ENCODE measurements around the gene RC3H1. TPM values are rescaled to one million over a fixed set of nuclear protein-coding genes. Genes with fewer than 3 reads are reported as not detected.

The RC3H1 gene
- total and polyA plus RNA-seq, 4 donors: 2.0 to 20.7 (median 9.7) TPM

DNA sequence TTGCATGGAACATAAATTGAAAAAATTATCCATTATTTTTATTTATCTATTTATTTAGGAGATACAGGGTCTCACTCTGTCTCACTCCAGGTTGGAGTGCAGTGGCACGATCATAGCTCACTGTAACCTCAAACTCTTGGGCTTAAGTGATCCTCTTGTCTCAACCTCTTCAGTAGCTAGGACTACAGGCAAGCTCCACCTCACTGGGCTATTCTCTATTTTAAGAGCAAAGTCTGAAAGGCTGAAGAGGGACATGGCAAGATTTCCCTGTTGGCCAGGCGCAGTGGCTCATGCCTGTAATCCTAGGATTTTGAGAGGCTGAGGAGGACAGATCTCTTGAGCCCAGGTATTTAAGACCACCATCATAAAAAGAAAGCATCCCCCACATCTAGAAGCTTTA is 14.0 kb upstream of the RC3H1 start:
- no peaks in the 10 kb centered on the region for H3K9me3 ChIP-seq (ENCODE audit: control insufficient read depth in 4 of 4, low read length in 3 of 4)
- WGBS: 91% methylated on average over 2 of the region's 2 CpGs

DNA sequence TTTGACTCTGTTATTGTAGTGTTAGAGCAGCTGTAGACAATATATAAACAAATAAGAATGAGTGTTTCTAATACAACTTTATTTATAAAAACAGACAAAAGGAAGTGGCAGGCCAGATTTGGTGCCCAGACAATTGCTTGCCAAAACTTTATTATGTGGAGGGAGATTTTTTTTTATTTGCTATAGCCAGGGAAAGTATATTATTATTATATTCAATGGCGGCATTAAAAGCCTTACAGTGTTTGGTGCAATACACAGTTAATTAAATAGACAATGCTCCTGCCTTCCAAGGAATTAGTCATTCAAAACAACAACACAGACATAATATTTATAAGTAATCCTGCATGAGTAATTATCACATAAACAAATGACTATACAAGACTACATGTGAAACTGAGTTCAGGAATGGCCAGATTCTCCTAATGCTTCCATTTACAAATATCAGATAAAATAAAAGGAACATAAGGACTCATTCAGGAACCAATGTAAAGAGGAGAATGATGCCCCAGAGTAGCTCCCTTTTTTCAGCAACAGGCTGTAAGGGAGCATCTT is 10.6 kb upstream of the RC3H1 start:
- no peak overlapping the region for H3K27ac ChIP-seq (ENCODE audit: low read depth in 1 of 2, low read length in 2 of 2)
- TF ChIP-seq NR2F2 (IDR thresholded peaks at IDR 0.05): no peak
- TF ChIP-seq, protein P1, sequence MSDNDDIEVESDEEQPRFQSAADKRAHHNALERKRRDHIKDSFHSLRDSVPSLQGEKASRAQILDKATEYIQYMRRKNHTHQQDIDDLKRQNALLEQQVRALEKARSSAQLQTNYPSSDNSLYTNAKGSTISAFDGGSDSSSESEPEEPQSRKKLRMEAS (IDR thresholded peaks at IDR 0.05): no peak
- no peak for TF ChIP-seq EGR1 (IDR thresholded peaks at IDR 0.05; ENCODE audit: low read depth in 2 of 2)
- TF ChIP-seq, protein P2, sequence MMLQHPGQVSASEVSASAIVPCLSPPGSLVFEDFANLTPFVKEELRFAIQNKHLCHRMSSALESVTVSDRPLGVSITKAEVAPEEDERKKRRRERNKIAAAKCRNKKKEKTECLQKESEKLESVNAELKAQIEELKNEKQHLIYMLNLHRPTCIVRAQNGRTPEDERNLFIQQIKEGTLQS (IDR thresholded peaks at IDR 0.05): no peak
- TF ChIP-seq RAD21 (IDR thresholded peaks at IDR 0.05): no peak
- TF ChIP-seq, protein P3, sequence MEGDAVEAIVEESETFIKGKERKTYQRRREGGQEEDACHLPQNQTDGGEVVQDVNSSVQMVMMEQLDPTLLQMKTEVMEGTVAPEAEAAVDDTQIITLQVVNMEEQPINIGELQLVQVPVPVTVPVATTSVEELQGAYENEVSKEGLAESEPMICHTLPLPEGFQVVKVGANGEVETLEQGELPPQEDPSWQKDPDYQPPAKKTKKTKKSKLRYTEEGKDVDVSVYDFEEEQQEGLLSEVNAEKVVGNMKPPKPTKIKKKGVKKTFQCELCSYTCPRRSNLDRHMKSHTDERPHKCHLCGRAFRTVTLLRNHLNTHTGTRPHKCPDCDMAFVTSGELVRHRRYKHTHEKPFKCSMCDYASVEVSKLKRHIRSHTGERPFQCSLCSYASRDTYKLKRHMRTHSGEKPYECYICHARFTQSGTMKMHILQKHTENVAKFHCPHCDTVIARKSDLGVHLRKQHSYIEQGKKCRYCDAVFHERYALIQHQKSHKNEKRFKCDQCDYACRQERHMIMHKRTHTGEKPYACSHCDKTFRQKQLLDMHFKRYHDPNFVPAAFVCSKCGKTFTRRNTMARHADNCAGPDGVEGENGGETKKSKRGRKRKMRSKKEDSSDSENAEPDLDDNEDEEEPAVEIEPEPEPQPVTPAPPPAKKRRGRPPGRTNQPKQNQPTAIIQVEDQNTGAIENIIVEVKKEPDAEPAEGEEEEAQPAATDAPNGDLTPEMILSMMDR (IDR thresholded peaks at IDR 0.05; ENCODE audit: low read depth, low read length, missing input control): no peak
- no peak for TF ChIP-seq FOXA2 (IDR thresholded peaks at IDR 0.05)
- no peak for TF ChIP-seq SP1 (IDR thresholded peaks at IDR 0.05)
- no peak for TF ChIP-seq TAF1 (conservative IDR thresholded peaks at IDR 0.05)
- TF ChIP-seq FOXA1 (IDR thresholded peaks at IDR 0.05): no peak
- no peak for TF ChIP-seq HNF4G (IDR thresholded peaks at IDR 0.05)
- 91% methylated on average over 1 of the region's 1 CpG for WGBS
- H3K27me3 ChIP-seq (ENCODE audit: control insufficient read depth in 4 of 4, insufficient read depth in 4 of 4, low read length in 3 of 4): no peaks in the 10 kb centered on the region
- no peaks in the 10 kb centered on the region for H3K36me3 ChIP-seq (ENCODE audit: control insufficient read depth in 4 of 4, insufficient read depth in 3 of 4, low read depth in 1 of 4, low read length in 3 of 4)
- H3K4me1 ChIP-seq (ENCODE audit: control insufficient read depth in 4 of 4, insufficient read depth in 4 of 4, low read length in 3 of 4): no peaks in the 10 kb centered on the region
- no peaks in the 10 kb centered on the region for H3K9me3 ChIP-seq (ENCODE audit: control insufficient read depth in 4 of 4, low read length in 3 of 4)
- DNase-seq (ENCODE audit: low spot score): no peak
- H3K4me3 ChIP-seq (ENCODE audit: low read depth in 1 of 3, low read length in 3 of 3): no peak overlapping the region
- no peak overlapping the region for H3K9ac ChIP-seq (ENCODE audit: low read depth in 1 of 2, low read length in 2 of 2)

More for the DNA sequence above, 14.0 kb upstream of the RC3H1 start:
- no peaks in the 10 kb centered on the region for H3K4me1 ChIP-seq (ENCODE audit: control insufficient read depth in 4 of 4, insufficient read depth in 4 of 4, low read length in 3 of 4)
- no peaks in the 10 kb centered on the region for H3K36me3 ChIP-seq (ENCODE audit: control insufficient read depth in 4 of 4, insufficient read depth in 3 of 4, low read depth in 1 of 4, low read length in 3 of 4)
- no peak overlapping the region for H3K9ac ChIP-seq (ENCODE audit: low read depth in 1 of 2, low read length in 2 of 2)
- no peak overlapping the region for H3K27ac ChIP-seq (ENCODE audit: low read depth in 1 of 2, low read length in 2 of 2)
- no peak overlapping the region for H3K4me3 ChIP-seq (ENCODE audit: low read depth in 1 of 3, low read length in 3 of 3)
- no peak for DNase-seq (ENCODE audit: low spot score)
- no peaks in the 10 kb centered on the region for H3K27me3 ChIP-seq (ENCODE audit: control insufficient read depth in 4 of 4, insufficient read depth in 4 of 4, low read length in 3 of 4)
- no peak for TF ChIP-seq RAD21 (IDR thresholded peaks at IDR 0.05)
- TF ChIP-seq GABPA (IDR thresholded peaks at IDR 0.05 in 1 of 2, conservative IDR thresholded peaks at IDR 0.05 in 1 of 2): no peak
- TF ChIP-seq, protein P4, sequence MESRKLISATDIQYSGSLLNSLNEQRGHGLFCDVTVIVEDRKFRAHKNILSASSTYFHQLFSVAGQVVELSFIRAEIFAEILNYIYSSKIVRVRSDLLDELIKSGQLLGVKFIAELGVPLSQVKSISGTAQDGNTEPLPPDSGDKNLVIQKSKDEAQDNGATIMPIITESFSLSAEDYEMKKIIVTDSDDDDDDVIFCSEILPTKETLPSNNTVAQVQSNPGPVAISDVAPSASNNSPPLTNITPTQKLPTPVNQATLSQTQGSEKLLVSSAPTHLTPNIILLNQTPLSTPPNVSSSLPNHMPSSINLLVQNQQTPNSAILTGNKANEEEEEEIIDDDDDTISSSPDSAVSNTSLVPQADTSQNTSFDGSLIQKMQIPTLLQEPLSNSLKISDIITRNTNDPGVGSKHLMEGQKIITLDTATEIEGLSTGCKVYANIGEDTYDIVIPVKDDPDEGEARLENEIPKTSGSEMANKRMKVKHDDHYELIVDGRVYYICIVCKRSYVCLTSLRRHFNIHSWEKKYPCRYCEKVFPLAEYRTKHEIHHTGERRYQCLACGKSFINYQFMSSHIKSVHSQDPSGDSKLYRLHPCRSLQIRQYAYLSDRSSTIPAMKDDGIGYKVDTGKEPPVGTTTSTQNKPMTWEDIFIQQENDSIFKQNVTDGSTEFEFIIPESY (IDR thresholded peaks at IDR 0.05): no peak
- TF ChIP-seq HNF4A (conservative IDR thresholded peaks at IDR 0.05): no peak
- TF ChIP-seq TAF1 (conservative IDR thresholded peaks at IDR 0.05): no peak

DNA sequence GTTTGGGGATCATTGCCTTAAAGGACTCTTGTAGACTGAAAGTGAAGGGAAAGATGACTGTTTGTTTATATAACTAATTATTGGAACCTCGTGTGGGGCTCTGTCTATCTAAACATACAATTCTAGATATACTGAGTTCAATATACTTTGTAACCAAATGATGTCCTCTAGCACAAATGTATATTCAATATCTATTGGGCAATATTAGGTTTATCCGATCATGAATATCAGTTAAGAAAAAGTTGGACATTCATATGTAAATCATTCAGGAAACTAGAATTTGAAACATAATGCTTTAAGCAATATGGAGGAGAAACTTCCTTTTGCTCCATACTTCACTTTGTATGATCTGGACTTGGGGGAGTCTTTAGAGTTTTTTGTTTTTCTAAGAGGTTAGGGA is 8.9 kb upstream of the RC3H1 start:
- Histone ChIP-seq H3K4me1 (ENCODE audit: control insufficient read depth in 4 of 4, insufficient read depth in 4 of 4, low read length in 3 of 4) (no peaks in the 10 kb centered on the region), H3K9ac (ENCODE audit: low read depth in 1 of 2, low read length in 2 of 2) (no peak overlapping the region), H3K36me3 (ENCODE audit: control insufficient read depth in 4 of 4, insufficient read depth in 3 of 4, low read depth in 1 of 4, low read length in 3 of 4) (no peaks in the 10 kb centered on the region), H3K27me3 (ENCODE audit: control insufficient read depth in 4 of 4, insufficient read depth in 4 of 4, low read length in 3 of 4) (no peaks in the 10 kb centered on the region), H3K27ac (ENCODE audit: low read depth in 1 of 2, low read length in 2 of 2) (no peak overlapping the region), H3K4me3 (ENCODE audit: low read depth in 1 of 3, low read length in 3 of 3) (no peak overlapping the region), H3K9me3 (ENCODE audit: control insufficient read depth in 4 of 4, low read length in 3 of 4) (no peaks in the 10 kb centered on the region)
- no peak for DNase-seq (ENCODE audit: low spot score)
- WGBS: 72% methylated on average over 2 of the region's 2 CpGs
- no peak for TF ChIP-seq HNF4G (IDR thresholded peaks at IDR 0.05)
- TF ChIP-seq, protein P4 (IDR thresholded peaks at IDR 0.05): no peak
- TF ChIP-seq, protein P3 (IDR thresholded peaks at IDR 0.05; ENCODE audit: low read depth, low read length, missing input control): no peak
- no peak for TF ChIP-seq JUND (IDR thresholded peaks at IDR 0.05)
- TF ChIP-seq RAD21 (IDR thresholded peaks at IDR 0.05): no peak
- no peak for TF ChIP-seq FOXA1 (IDR thresholded peaks at IDR 0.05)
- TF ChIP-seq, protein P1 (IDR thresholded peaks at IDR 0.05): no peak
- no peak for TF ChIP-seq EGR1 (IDR thresholded peaks at IDR 0.05; ENCODE audit: low read depth in 2 of 2)
- TF ChIP-seq YY1 (IDR thresholded peaks at IDR 0.05): no peak
- TF ChIP-seq FOXA2 (IDR thresholded peaks at IDR 0.05): no peak

All from liver (tissue), 9 donors.